ENCODE data around the gene ZNF366. TPM values are rescaled to one million over a fixed set of nuclear protein-coding genes. Genes with fewer than 3 reads are reported as not detected.

ZNF366 gene
- total RNA-seq, 2 donors from 2014 or later = 2.2 to 3.1 TPM

GRCh38 chr5:72541501-72542225 lies 34.5 kb upstream of the ZNF366 start:
- Histone ChIP-seq H3K4me3 (no peak overlapping the region), H3K27ac (no peak overlapping the region), H3K27me3 (replicated peaks; ENCODE audit: insufficient read depth) (no peaks in the 10 kb centered on the region), H3K4me1 (ENCODE audit: control insufficient read depth in 1 of 2, low read depth in 2 of 2) (peaks cover 0 to 3% of the 10 kb centered on the region in 2 donors), H3K36me3 (no peaks in the 10 kb centered on the region), H3K9me3 (no peaks in the 10 kb centered on the region)
- DNase-seq (ENCODE audit: low spot score) (no peak), ATAC-seq (ENCODE audit: insufficient number of reproducible peaks, low FRiP score, low read depth) (no peak)
- TF ChIP-seq CTCF (IDR thresholded peaks at IDR 0.05) = no peak

GRCh38 chr5:72540759-72541438 lies 33.7 kb upstream of the ZNF366 start:
- ATAC-seq (ENCODE audit: insufficient number of reproducible peaks, low FRiP score, low read depth) (no peak), DNase-seq (ENCODE audit: low spot score) (no peak)
- no peaks in the 10 kb centered on the region for H3K36me3 ChIP-seq
- peaks cover 0 to 3% of the 10 kb centered on the region in 2 donors for H3K4me1 ChIP-seq (ENCODE audit: control insufficient read depth in 1 of 2, low read depth in 2 of 2)
- no peaks in the 10 kb centered on the region for H3K27me3 ChIP-seq (replicated peaks; ENCODE audit: insufficient read depth)
- H3K9me3 ChIP-seq = no peaks in the 10 kb centered on the region
- no peak for TF ChIP-seq CTCF (IDR thresholded peaks at IDR 0.05)
- no peak overlapping the region for H3K4me3 ChIP-seq
- H3K27ac ChIP-seq = no peak overlapping the region

DNA sequence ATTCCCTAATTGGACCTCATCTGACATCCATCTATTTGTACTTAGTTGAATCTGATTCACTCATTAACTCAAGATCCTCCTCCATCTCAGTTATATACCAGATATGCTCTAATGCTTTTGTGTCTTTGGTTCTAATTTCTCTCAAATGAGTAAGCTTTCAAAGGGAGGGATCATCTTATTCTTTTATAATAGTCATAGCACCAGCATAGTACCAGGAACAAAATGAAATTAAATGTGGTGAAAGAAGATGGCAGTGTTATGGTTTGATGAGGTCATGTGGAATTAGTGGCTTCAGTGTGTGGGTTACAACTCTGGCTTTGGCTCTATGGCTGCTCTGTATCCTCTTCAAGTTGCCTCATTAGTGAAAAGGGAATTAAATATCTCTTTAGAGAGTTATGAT lies 32.5 kb upstream of the ZNF366 start:
- ATAC-seq (ENCODE audit: insufficient number of reproducible peaks, low FRiP score, low read depth) (no peak), DNase-seq (ENCODE audit: low spot score) (no peak)
- Histone ChIP-seq H3K27me3 (replicated peaks; ENCODE audit: insufficient read depth) (no peaks in the 10 kb centered on the region), H3K27ac (no peak overlapping the region), H3K4me3 (no peak overlapping the region), H3K36me3 (no peaks in the 10 kb centered on the region), H3K9me3 (no peaks in the 10 kb centered on the region), H3K4me1 (ENCODE audit: control insufficient read depth in 1 of 2, low read depth in 2 of 2) (peaks cover 0 to 3% of the 10 kb centered on the region in 2 donors)
- no peak for TF ChIP-seq CTCF (IDR thresholded peaks at IDR 0.05)

GRCh38 chr5:72539038-72539437 lies 31.8 kb upstream of the ZNF366 start:
- Histone ChIP-seq H3K27me3 (replicated peaks; ENCODE audit: insufficient read depth) (no peaks in the 10 kb centered on the region), H3K36me3 (no peaks in the 10 kb centered on the region), H3K9me3 (no peaks in the 10 kb centered on the region), H3K4me3 (no peak overlapping the region), H3K27ac (no peak overlapping the region), H3K4me1 (ENCODE audit: control insufficient read depth in 1 of 2, low read depth in 2 of 2) (peaks cover 0 to 3% of the 10 kb centered on the region in 2 donors)
- ATAC-seq (ENCODE audit: insufficient number of reproducible peaks, low FRiP score, low read depth) = no peak
- no peak for DNase-seq (ENCODE audit: low spot score)
- TF ChIP-seq CTCF (IDR thresholded peaks at IDR 0.05) = no peak

- DNase-seq (ENCODE audit: low spot score) (no peak), ATAC-seq (ENCODE audit: insufficient number of reproducible peaks, low FRiP score, low read depth) (no peak)
- no peak overlapping the region for H3K27ac ChIP-seq
- H3K4me1 ChIP-seq (ENCODE audit: control insufficient read depth in 1 of 2, low read depth in 2 of 2) = no peaks in the 10 kb centered on the region
- no peaks in the 10 kb centered on the region for H3K36me3 ChIP-seq
- no peak overlapping the region for H3K4me3 ChIP-seq
- H3K9me3 ChIP-seq = no peaks in the 10 kb centered on the region
- TF ChIP-seq CTCF (IDR thresholded peaks at IDR 0.05) = no peak
- no peaks in the 10 kb centered on the region for H3K27me3 ChIP-seq (replicated peaks; ENCODE audit: insufficient read depth)
Measured at GRCh38 chr5:72537166-72537565, 30.0 kb upstream of the ZNF366 start.

All from thoracic aorta (tissue), 2 donors.